HUDEP-2 (cell line): ENCODE measurements around the gene FAM81A.

Source experiments
- DNase-seq, 76 experiments: peaks; one replicate each; lab custom pipeline; 2025; ENCODE audit not compliant: unreplicated experiment in 76 of 76; lab: John Stamatoyannopoulos, UW

Gene FAM81A

GRCh38 chr15:59567324-59567723, 129.3 kb downstream of the FAM81A start:
- no peak for DNase-seq

DNA sequence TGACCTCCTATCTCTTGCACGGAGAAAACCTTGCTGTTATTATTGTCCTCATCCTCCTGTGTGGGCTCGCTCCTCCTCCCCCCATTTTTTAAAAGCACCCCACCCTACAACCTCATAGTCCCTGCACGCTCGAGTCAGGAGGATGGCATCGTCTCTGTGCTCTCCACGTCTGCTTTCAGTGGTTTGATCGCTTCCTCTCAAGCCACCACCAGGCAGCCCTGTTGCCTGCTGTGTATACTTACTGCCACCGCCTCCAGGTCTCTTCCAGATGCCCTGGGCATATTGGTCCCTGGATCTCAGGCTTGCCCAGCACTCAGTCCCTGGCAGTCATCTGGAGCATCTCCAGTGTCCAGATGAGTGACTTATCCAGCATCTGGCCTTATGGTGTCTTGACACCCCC, 131.5 kb downstream of the FAM81A start:
- no peak for DNase-seq

DNA sequence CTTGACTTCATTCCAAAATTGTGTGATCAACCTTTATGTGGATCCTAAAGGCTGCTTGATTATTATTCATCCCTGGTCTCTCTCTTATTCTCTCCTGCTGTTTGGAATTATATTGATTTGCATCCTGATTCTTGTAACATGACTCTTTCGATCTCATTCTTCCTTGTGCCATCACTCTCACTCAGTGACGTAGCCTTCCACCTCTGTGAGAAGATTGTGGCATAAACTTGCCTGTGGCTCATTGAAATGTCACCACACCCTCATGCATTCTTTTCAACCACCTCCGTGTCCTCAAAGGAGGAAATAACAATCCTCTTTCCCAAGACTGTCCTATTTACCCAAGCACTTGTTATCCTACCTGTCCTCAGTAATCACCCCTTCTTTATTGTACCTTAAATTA, 132.3 kb downstream of the FAM81A start:
- DNase-seq = no peak

DNA sequence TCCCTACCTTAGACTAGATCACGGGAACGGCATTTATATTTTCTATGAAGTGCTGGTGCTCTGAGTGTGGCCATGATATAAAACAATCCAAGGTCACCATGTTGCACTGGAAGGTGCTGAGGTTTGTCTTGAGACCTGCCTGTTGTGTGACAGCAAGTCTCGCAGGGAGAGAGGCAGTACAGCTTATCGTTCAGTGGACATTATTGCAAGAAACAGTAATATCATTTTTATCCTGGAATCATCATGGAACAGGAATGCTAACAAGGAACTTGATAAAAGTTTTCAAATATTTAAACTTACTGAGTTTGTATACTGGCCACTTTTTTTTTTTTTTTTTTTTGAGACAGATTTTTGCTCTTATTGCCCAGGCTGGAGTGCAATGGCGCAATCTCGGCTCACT, 133.6 kb downstream of the FAM81A start:
- no peak for DNase-seq
